ENCODE data around the gene FXYD3.

FXYD3 gene

GRCh38 chr19:35169221-35169995, 53.8 kb downstream of the FXYD3 start:
- no peaks in the 10 kb centered on the region for H3K27me3 ChIP-seq (ENCODE audit: control insufficient read depth in 1 of 2, insufficient read depth in 2 of 2, low read length in 2 of 2)
- H3K4me1 ChIP-seq (ENCODE audit: control insufficient read depth in 1 of 2, insufficient read depth in 2 of 2, low read length in 2 of 2) = no peaks in the 10 kb centered on the region
- no peak overlapping the region for H3K27ac ChIP-seq (ENCODE audit: low read depth, low read length)
- H3K4me3 ChIP-seq (ENCODE audit: low read depth in 1 of 2, low read length in 2 of 2) = no peak overlapping the region
- H3K9me3 ChIP-seq (ENCODE audit: control insufficient read depth in 1 of 2, low read length in 2 of 2) = peaks cover 3 to 6% of the 10 kb centered on the region in 2 donors
- peaks cover 0 to 15% of the 10 kb centered on the region in 2 donors for H3K36me3 ChIP-seq (ENCODE audit: control insufficient read depth in 1 of 2, insufficient read depth in 2 of 2, low read length in 2 of 2)
- H3K9ac ChIP-seq (ENCODE audit: low read depth in 1 of 2, low read length in 2 of 2) = no peak overlapping the region

GRCh38 chr19:35170359-35171061, 54.9 kb downstream of the FXYD3 start:
- Histone ChIP-seq H3K27ac (ENCODE audit: low read depth, low read length) (no peak overlapping the region), H3K4me3 (ENCODE audit: low read depth in 1 of 2, low read length in 2 of 2) (no peak overlapping the region), H3K9ac (ENCODE audit: low read depth in 1 of 2, low read length in 2 of 2) (no peak overlapping the region)

GRCh38 chr19:35171730-35172129, 56.1 kb downstream of the FXYD3 start:
- no peak overlapping the region for H3K9ac ChIP-seq (ENCODE audit: low read depth in 1 of 2, low read length in 2 of 2)
- no peak overlapping the region for H3K27ac ChIP-seq (ENCODE audit: low read depth, low read length)
- H3K36me3 ChIP-seq (ENCODE audit: control insufficient read depth in 1 of 2, insufficient read depth in 2 of 2, low read length in 2 of 2) = peaks cover 0 to 4% of the 10 kb centered on the region in 2 donors
- H3K9me3 ChIP-seq (ENCODE audit: control insufficient read depth in 1 of 2, low read length in 2 of 2) = no peaks in the 10 kb centered on the region
- H3K4me3 ChIP-seq (ENCODE audit: low read depth in 1 of 2, low read length in 2 of 2) = no peak overlapping the region
- H3K27me3 ChIP-seq (ENCODE audit: control insufficient read depth in 1 of 2, insufficient read depth in 2 of 2, low read length in 2 of 2) = no peaks in the 10 kb centered on the region
- no peaks in the 10 kb centered on the region for H3K4me1 ChIP-seq (ENCODE audit: control insufficient read depth in 1 of 2, insufficient read depth in 2 of 2, low read length in 2 of 2)

More at GRCh38 chr19:35170359-35171061, 54.9 kb downstream of the FXYD3 start:
- peaks cover 0 to 6% of the 10 kb centered on the region in 2 donors for H3K9me3 ChIP-seq (ENCODE audit: control insufficient read depth in 1 of 2, low read length in 2 of 2)
- no peaks in the 10 kb centered on the region for H3K27me3 ChIP-seq (ENCODE audit: control insufficient read depth in 1 of 2, insufficient read depth in 2 of 2, low read length in 2 of 2)
- H3K4me1 ChIP-seq (ENCODE audit: control insufficient read depth in 1 of 2, insufficient read depth in 2 of 2, low read length in 2 of 2) = no peaks in the 10 kb centered on the region
- peaks cover 0 to 14% of the 10 kb centered on the region in 2 donors for H3K36me3 ChIP-seq (ENCODE audit: control insufficient read depth in 1 of 2, insufficient read depth in 2 of 2, low read length in 2 of 2)

Data from duodenal mucosa (tissue), 2 donors.